Pancreas (tissue), 10 donors: Measurements from ENCODE around the gene SPRR1B. TPM values are rescaled to one million over a fixed set of nuclear protein-coding genes. Genes with fewer than 3 reads are reported as not detected.
A peak's percentile ranks its signal among the peaks of the same experiment; 100 is the strongest.
"Not testable (repeated sequence)": the region's sequence is repeated elsewhere in the genome, so short reads cannot be mapped to it uniquely, and the experiment has no call there.

Source experiments
- ATAC-seq, 4 donors: fragments of 200-7000 bp; cut with Tn5 transposase; one replicate each; pipeline versions ENCODE4 v1.8.0 to v1.9.1; 2020; ENCODE audit warnings: mild to moderate bottlenecking in 4 of 4, moderate library complexity in 4 of 4
- DNase-seq, 6 donors: peaks; one replicate each; pipeline ENCODE4 v3.0.0-alpha.2; 2020
- FAIRE-seq: peaks from 2 replicates; lab custom pipeline; 2012; peaks lifted over from hg19 to GRCh38; lab: Jason Lieb, UNC
- H3K27ac ChIP-seq, 4 donors: fragments of 200-600 bp; sonication (generic); 1 replicate in 3 of 4; 2 replicates in 1 of 4; pipeline versions ENCODE4 v1.5.0 to v1.8.0; 2020
- H3K27me3 ChIP-seq, 4 donors: fragments of 200-600 bp; one replicate each; pipeline ENCODE4 v1.8.0; 2021
- H3K36me3 ChIP-seq, 3 donors: fragments of 200-600 bp; sonication (generic) in 1 of 3; one replicate each; pipeline versions ENCODE4 v1.5.0 to v1.8.0; 2020 to 2021
- H3K4me1 ChIP-seq, 3 donors: fragments of 200-600 bp; one replicate each; pipeline ENCODE4 v1.8.0; 2021
- H3K4me3 ChIP-seq, 4 donors: fragments of 200-600 bp; sonication (generic) in 2 of 4; one replicate each; pipeline versions ENCODE4 v1.5.0 to v1.8.0; 2020 to 2021
- H3K9me3 ChIP-seq, 4 donors: fragments of 200-600 bp; one replicate each; pipeline ENCODE4 v1.8.0; 2021
- CTCF ChIP-seq, 4 donors: fragments of 200-600 bp; sonication (generic) in 3 of 4; IDR thresholded peaks; one replicate each; pipeline versions ENCODE4 v1.5.0 to v1.8.0; 2021; ENCODE audit warnings: antibody characterized with exemption in 4 of 4
- WGBS, 2 donors: extraction: QIAGEN DNeasy Blood & Tissue Kit; methylation state at CpG; one replicate each; pipeline ENCODE4 v1.1.7; 2013; 5-methylcytosine and 5-hydroxymethylcytosine counted together
- intact Hi-C, 3 donors: fragments of 100-400 bp; cut with DNase I; formaldehyde crosslinking; loops; one replicate each; pipeline versions ENCODE4 v1.11.1 to v1.14.2; 2022
- polyA plus RNA-seq, 2 donors: library from polyadenylated mRNA; stranded (reverse); fragments of 200-250 nt; gene quantifications; one replicate each; pipeline ENCODE4 v1.2.3, GENCODE V29; 2013
- total RNA-seq, 6 donors: library from RNA; stranded (reverse); fragmentation: NEBNext Ultra II Directional in 4 of 6; extraction: Animal tissue kit (Norgen Biotek cat#: 25700) in 4 of 6; gene quantifications; one replicate each; pipeline versions ENCODE4 v1.2.1 to v1.2.4, GENCODE V29; 2021 to 2023
- donor health status: healthy with polysubstance abuse.
- donor health status: DM: no; HTN: no; CAD: no; lungs with moderate emphysema.
- donor health status: DM: no; HTN: no; CAD: no.
- donor health status: control.
- donor health status: control.
- donor health status: Bipolar disorder and iron deficiency.
- donor health status: DM: yes; HTN: yes; CAD: no.
- donor health status: DM: no; HTN: no; CAD: no.
- donor health status: DM: no; HTN: no; CAD: no.
- donor health status: DM: yes; HTN: yes; CAD: no.

The SPRR1B gene
- total and polyA plus RNA-seq, 8 donors, result 0.65 TPM; not detected in 7

DNA sequence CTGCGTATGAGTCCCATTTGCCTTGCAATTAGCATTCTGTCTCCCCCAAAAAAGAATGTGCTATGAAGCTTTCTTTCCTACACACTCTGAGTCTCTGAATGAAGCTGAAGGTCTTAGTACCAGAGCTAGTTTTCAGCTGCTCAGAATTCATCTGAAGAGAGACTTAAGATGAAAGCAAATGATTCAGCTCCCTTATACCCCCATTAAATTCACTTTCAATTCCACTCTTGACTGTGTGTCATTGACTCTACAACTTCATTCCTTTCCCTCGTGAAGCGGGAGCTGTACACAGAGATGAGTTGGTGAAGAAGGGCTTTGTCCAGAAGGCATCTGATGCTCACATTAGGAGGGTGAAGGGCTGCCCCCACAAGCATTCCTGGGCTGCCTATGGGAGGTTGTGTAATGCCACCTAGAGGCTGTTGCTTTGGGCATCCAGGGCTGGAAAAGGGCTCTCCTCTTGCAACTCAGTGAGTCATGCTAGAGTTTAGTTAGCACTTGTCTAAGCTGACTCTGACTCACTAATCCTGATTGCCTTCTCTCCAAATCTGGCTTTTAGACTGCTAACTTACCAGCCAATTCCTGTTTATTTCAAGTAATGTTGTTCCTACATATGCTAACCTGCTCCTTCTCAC, 1.8 kb downstream of the SPRR1B start:
- DNase-seq (no peak), ATAC-seq (peak in 2 of 4 donors; percentile 56 to 77), FAIRE-seq (no peak)
- Histone ChIP-seq H3K36me3 (no peaks in the 10 kb centered on the region), H3K27ac (no peak overlapping the region), H3K4me3 (no peak overlapping the region), H3K4me1 (no peaks in the 10 kb centered on the region), H3K9me3 (no peaks in the 10 kb centered on the region), H3K27me3 (no peaks in the 10 kb centered on the region)
- 32 to 47% methylated on average over 3 of the region's 3 CpGs for WGBS, 2 donors
- TF ChIP-seq CTCF (IDR thresholded peaks at IDR 0.05), result no peak
- intact Hi-C loops, result no loop called here

- Histone ChIP-seq H3K4me1 (no peaks in the 10 kb centered on the region), H3K27ac (no peak overlapping the region), H3K36me3 (no peaks in the 10 kb centered on the region), H3K4me3 (no peak overlapping the region), H3K27me3 (peaks cover 0 to 3% (median 0%) of the 10 kb centered on the region in 4 donors), H3K9me3 (no peaks in the 10 kb centered on the region)
- no peak for TF ChIP-seq CTCF (IDR thresholded peaks at IDR 0.05)
- no peak for FAIRE-seq
- ATAC-seq, result no peak
- intact Hi-C loops, result no loop called here
- 43 to 52% methylated on average over 1 of the region's 1 CpG for WGBS, 2 donors
- no peak for DNase-seq
Measured at GRCh38 chr1:153035211-153035610, 4.2 kb downstream of the SPRR1B start.

DNA sequence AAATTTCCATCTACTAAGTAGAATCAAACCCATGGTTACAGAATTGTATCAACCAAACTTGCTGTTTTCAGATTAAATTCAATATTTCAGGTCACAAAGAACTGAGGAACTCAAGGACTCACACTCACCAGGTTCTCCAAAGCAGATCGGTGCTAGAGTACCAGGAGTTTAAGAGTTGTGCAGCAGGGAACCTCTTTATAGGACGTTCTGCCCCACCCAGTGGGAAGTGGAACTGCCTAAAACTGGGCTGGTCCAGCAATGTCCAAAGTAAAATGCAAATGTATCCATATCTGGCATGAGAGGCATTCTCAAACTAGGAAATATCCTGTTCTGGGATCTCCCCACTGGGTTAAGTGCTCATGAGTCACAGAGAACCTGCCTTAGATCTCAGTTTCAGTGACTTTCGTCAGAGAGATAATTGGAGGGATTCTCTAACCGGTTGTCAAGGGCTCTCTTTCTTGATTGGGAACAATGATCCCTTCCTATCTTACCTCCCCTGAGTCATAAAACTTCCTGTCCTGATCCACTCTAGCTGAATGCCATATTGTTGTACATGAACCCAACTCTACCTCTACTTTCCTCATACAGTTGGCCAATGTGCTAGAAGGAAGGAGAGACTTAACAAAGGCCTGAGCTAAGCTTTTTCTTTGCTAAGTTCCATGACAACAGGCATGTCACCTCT, 10.1 kb downstream of the SPRR1B start, which contains the start of gene SPRR2D:
Gene SPRR2D, minus strand, starts transcription at position 171 of the 682 bp plus-strand sequence. CDS start 774 bp downstream, outside the sequence.
- no peak for TF ChIP-seq CTCF (IDR thresholded peaks at IDR 0.05)
- Histone ChIP-seq H3K4me1 (no peaks in the 10 kb centered on the region), H3K27ac (no peak within 1 kb of the TSS), H3K27me3 (peaks cover 0 to 3% (median 0%) of the 10 kb centered on the region in 4 donors), H3K9me3 (no peaks in the 10 kb centered on the region), H3K36me3 (no peaks in the 10 kb centered on the region), H3K4me3 (no peak within 1 kb of the TSS)
- ATAC-seq, result no peak
- no peak for DNase-seq
- 59 to 63% methylated on average over 4 of the region's 4 CpGs for WGBS, 2 donors
- FAIRE-seq, result no peak
- intact Hi-C loops, result loop anchor here in 1 of 3 donors (10.0 kb wide), 1 partner anchor 54 kb away; the partner anchor contains the start of gene SPRR2E

DNA sequence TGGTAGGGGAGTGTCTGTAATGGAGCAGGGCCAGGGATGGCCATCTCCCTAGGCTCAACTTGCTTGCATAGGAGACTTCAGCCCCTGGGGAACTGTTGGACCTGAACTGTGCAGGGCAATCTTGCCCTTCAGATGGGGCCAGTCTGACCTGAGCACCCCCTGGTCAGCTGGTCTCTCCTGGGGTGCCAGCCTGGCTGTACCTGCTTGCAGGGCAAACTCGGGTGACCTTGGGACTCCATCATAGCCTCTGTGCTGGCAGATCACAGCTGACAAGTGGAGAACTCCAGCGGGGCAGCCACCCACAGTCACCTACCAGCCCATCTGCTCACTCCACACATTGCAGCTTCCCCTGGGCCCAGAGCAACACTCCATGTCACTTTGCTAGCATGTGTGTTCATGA, 18.2 kb downstream of the SPRR1B start:
- H3K27ac ChIP-seq, result no peak overlapping the region
- H3K4me1 ChIP-seq, result no peaks in the 10 kb centered on the region
- DNase-seq (peak in 1 of 6 donors; percentile 29), ATAC-seq (no peak), FAIRE-seq (no peak)
- no peak overlapping the region for H3K4me3 ChIP-seq
- H3K9me3 ChIP-seq, result no peaks in the 10 kb centered on the region
- TF ChIP-seq CTCF (IDR thresholded peaks at IDR 0.05), result no peak
- no peaks in the 10 kb centered on the region for H3K27me3 ChIP-seq
- 55 to 69% methylated on average over 2 of the region's 2 CpGs for WGBS, 2 donors
- H3K36me3 ChIP-seq, result no peaks in the 10 kb centered on the region
- intact Hi-C loops, result loop anchor here in 1 of 3 donors (10.0 kb wide), 1 partner anchor 46 kb away; the partner anchor contains the start of gene SPRR2E

DNA sequence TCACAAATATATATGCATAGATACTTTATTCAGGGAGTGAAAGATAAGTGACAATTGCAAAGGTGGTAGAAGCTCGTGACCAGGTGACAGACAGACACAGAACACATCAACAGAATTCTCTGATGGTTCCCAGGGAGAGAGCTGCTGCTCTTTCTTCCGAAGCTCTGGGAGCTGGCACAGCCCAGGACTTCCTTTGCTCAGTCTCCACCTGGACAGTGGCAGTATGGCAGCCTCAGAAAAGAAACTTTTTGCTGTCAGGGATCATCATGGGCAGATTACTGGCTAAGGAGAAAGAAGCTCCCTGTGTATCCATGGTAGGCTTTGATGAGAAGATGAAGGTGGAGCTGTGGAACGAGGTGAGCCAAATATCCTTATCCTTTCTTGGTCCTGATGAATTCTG, 25.1 kb downstream of the SPRR1B start:
- H3K27ac ChIP-seq, H3K4me3 ChIP-seq, intact Hi-C loops, H3K9me3 ChIP-seq, FAIRE-seq, H3K4me1 ChIP-seq, H3K27me3 ChIP-seq, ATAC-seq, H3K36me3 ChIP-seq, DNase-seq: not testable (repeated sequence)
- WGBS, 2 donors, result 42 to 54% methylated on average over 3 of the region's 3 CpGs
